DND-41 (cell line): ENCODE measurements around the gene CD81.

Experiments
- CTCF ChIP-seq: IDR thresholded peaks from 2 replicates; pipeline ENCODE4 v1.5.1; 2012; ENCODE audit warnings: borderline replicate concordance, low read length, moderate library complexity, mild to moderate bottlenecking; ENCODE audit not compliant: poor library complexity, severe bottlenecking; ENCODE audit errors: extremely low read depth
- EZH2 ChIP-seq: IDR thresholded peaks from 3 replicates; pipeline ENCODE4 v1.6.1; 2012; ENCODE audit warnings: borderline replicate concordance, low read depth, mild to moderate bottlenecking, moderate library complexity, low read length, inconsistent platforms; ENCODE audit not compliant: severe bottlenecking

- no peak for TF ChIP-seq CTCF
- TF ChIP-seq EZH2: no peak
Measured at GRCh38 chr11:2342981-2343380, 34.1 kb upstream of the CD81 start.
